Measurements from ENCODE around the gene CCDC88A.

Gene CCDC88A

GRCh38 chr2:55401124-55401523 lies 18.5 kb downstream of the CCDC88A start:
- TF ChIP-seq CTCF (IDR thresholded peaks at IDR 0.05; ENCODE audit: low read length) (no peak), EZH2 (IDR thresholded peaks at IDR 0.05; ENCODE audit: borderline replicate concordance, low read length) (no peak)
- H3K9me3 ChIP-seq (ENCODE audit: low read length) = no peaks in the 10 kb centered on the region
- H3K4me2 ChIP-seq (ENCODE audit: low read length) = no peak overlapping the region
- no peaks in the 10 kb centered on the region for H3K9me2 ChIP-seq (ENCODE audit: low read depth, low read length)
- H3K36me3 ChIP-seq (ENCODE audit: insufficient read depth, low read length) = peaks cover 65% of the 10 kb centered on the region
- no peak overlapping the region for H3K27ac ChIP-seq (ENCODE audit: low read depth, low read length, poor library complexity, severe bottlenecking)
- H3F3A ChIP-seq (ENCODE audit: insufficient read depth, low read length) = no peaks in the 10 kb centered on the region; the same call in 1 of the 2 replicates
- no peak overlapping the region for H3K9ac ChIP-seq (ENCODE audit: low read length)
- H3K4me3 ChIP-seq (ENCODE audit: low read depth, low read length, poor library complexity, severe bottlenecking) = no peak overlapping the region
- no peak overlapping the region for H2AFZ ChIP-seq (ENCODE audit: low read length)
- no peaks in the 10 kb centered on the region for H4K20me1 ChIP-seq (ENCODE audit: insufficient read depth, low read length)
- no peaks in the 10 kb centered on the region for H3K27me3 ChIP-seq (ENCODE audit: insufficient read depth, low read length)
- peaks cover 64% of the 10 kb centered on the region for H3K79me2 ChIP-seq (ENCODE audit: insufficient read depth, low read length)
- H3K4me1 ChIP-seq (ENCODE audit: insufficient read depth, low read length, severe bottlenecking) = no peaks in the 10 kb centered on the region

GRCh38 chr2:55400332-55400731 lies 19.3 kb downstream of the CCDC88A start:
- H3K36me3 ChIP-seq (ENCODE audit: insufficient read depth, low read length) = peaks cover 57% of the 10 kb centered on the region
- TF ChIP-seq EZH2 (IDR thresholded peaks at IDR 0.05; ENCODE audit: borderline replicate concordance, low read length) (no peak), CTCF (IDR thresholded peaks at IDR 0.05; ENCODE audit: low read length) (no peak)
- peaks cover 62% of the 10 kb centered on the region for H3K79me2 ChIP-seq (ENCODE audit: insufficient read depth, low read length)
- H3F3A ChIP-seq (ENCODE audit: insufficient read depth, low read length) = no peaks in the 10 kb centered on the region; the same call in 1 of the 2 replicates
- no peaks in the 10 kb centered on the region for H3K9me3 ChIP-seq (ENCODE audit: low read length)
- no peak overlapping the region for H2AFZ ChIP-seq (ENCODE audit: low read length)
- H3K27me3 ChIP-seq (ENCODE audit: insufficient read depth, low read length) = no peaks in the 10 kb centered on the region
- H3K4me1 ChIP-seq (ENCODE audit: insufficient read depth, low read length, severe bottlenecking) = no peaks in the 10 kb centered on the region
- no peak overlapping the region for H3K27ac ChIP-seq (ENCODE audit: low read depth, low read length, poor library complexity, severe bottlenecking)
- H3K4me2 ChIP-seq (ENCODE audit: low read length) = no peak overlapping the region
- no peak overlapping the region for H3K9ac ChIP-seq (ENCODE audit: low read length)
- no peaks in the 10 kb centered on the region for H4K20me1 ChIP-seq (ENCODE audit: insufficient read depth, low read length)
- H3K4me3 ChIP-seq (ENCODE audit: low read depth, low read length, poor library complexity, severe bottlenecking) = no peak overlapping the region
- H3K9me2 ChIP-seq (ENCODE audit: low read depth, low read length) = no peaks in the 10 kb centered on the region

GRCh38 chr2:55399815-55400214 lies 19.8 kb downstream of the CCDC88A start:
- Histone ChIP-seq H3K9me3 (ENCODE audit: low read length) (no peaks in the 10 kb centered on the region), H2AFZ (ENCODE audit: low read length) (no peak overlapping the region), H3K79me2 (ENCODE audit: insufficient read depth, low read length) (peaks cover 59% of the 10 kb centered on the region), H3F3A (ENCODE audit: insufficient read depth, low read length) (no peaks in the 10 kb centered on the region; the same call in 1 of the 2 replicates), H3K9me2 (ENCODE audit: low read depth, low read length) (no peaks in the 10 kb centered on the region), H3K27ac (ENCODE audit: low read depth, low read length, poor library complexity, severe bottlenecking) (no peak overlapping the region), H3K4me2 (ENCODE audit: low read length) (no peak overlapping the region), H3K27me3 (ENCODE audit: insufficient read depth, low read length) (no peaks in the 10 kb centered on the region), H4K20me1 (ENCODE audit: insufficient read depth, low read length) (no peaks in the 10 kb centered on the region), H3K4me1 (ENCODE audit: insufficient read depth, low read length, severe bottlenecking) (no peaks in the 10 kb centered on the region), H3K4me3 (ENCODE audit: low read depth, low read length, poor library complexity, severe bottlenecking) (no peak overlapping the region), H3K36me3 (ENCODE audit: insufficient read depth, low read length) (peaks cover 52% of the 10 kb centered on the region), H3K9ac (ENCODE audit: low read length) (no peak overlapping the region)
- TF ChIP-seq EZH2 (IDR thresholded peaks at IDR 0.05; ENCODE audit: borderline replicate concordance, low read length) (no peak), CTCF (IDR thresholded peaks at IDR 0.05; ENCODE audit: low read length) (no peak)
